HFF-Myc (cell line): ENCODE measurements around the gene FBXO24.
"Not testable (repeated sequence)": the region's sequence is repeated elsewhere in the genome, so short reads cannot be mapped to it uniquely, and the experiment has no call there.

ENCODE experiments used
- DNase-seq: peaks from one replicate; pipeline ENCODE4 v3.0.0-alpha.2; 2011; ENCODE audit warnings: low read depth; ENCODE audit errors: extremely low read depth
- H3K4me3 ChIP-seq: replicated peaks from 2 replicates; pipeline ENCODE4 v1.5.1; 2011; ENCODE audit warnings: low read depth, mild to moderate bottlenecking, control low read depth, low read length
- CTCF ChIP-seq: IDR thresholded peaks from 2 replicates; pipeline ENCODE4 v1.5.1; 2012; ENCODE audit warnings: mild to moderate bottlenecking, low read depth, low read length, control low read depth; ENCODE audit errors: missing control alignments

Gene FBXO24

DNA sequence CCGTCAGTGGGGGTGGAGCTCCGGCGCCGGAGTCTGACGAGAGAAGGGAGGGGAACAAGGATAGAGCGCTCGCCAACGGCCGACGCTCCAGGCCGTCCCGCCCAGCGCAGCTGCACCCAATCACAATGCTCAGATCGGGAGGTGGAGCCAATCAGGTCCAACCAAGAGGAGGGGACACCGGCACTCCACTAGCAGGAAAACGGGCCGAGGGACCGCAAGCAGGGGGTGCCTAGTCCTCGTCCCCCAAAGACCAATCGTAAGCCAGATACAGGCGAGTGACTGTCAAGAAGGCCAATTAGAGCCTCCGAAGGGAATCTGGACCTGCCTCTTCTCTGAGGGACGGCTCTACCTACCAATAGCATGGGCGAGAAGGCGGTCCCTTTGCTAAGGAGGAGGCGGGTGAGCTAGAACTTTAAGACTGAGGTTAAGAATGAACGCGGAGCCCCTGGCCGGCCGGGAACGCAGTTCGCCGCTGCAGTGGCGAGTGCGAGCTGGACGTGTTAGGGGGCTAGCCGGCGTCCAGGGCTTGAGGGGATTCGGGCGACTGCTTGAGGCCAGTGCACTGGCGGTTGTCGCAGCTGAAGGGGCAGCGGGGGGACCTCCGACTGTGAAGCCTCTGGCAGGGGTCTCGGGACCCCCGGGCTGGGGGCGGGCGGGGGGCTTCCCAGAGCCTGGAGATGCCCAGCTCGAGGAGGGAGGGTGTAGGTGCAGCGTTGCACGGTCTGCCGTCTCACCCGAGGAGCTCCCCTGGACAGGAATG, at the start of gene FBXO24:
FBXO24 (plus strand) TSS at position 63 of the 760 bp plus-strand sequence; CDS start at position 361, 298 bp downstream.
- peak; percentile 99 for DNase-seq
- no peak for TF ChIP-seq CTCF
- H3K4me3 ChIP-seq = peak within 1 kb of the TSS; percentile 90

GRCh38 chr7:100536695-100537094, 49.4 kb upstream of the FBXO24 start:
- not testable (repeated sequence) for H3K4me3 ChIP-seq, DNase-seq

DNA sequence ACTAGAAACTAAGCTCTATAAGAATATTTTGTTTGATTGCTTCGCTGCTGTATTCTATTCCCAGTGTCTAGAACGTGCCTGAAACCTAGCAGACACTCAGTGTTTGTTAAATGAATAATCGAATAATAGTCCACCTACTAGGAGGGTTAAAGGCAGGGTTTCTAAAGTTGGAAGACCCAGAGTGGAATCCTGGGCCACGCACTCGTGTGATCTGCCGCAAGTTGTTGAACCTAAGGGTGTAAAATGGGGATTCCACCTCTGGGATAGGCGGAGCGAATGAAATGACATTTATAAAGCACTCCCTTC, 47.8 kb upstream of the FBXO24 start:
- TF ChIP-seq CTCF = no peak

GRCh38 chr7:100538654-100539435, 47.3 kb upstream of the FBXO24 start, which contains the start of gene AGFG2:
TSS of gene AGFG2 (plus strand) at chr7:100539203. CDS start at chr7:100539347, 144 bp downstream.
- peak; percentile 96 for DNase-seq
- no peak for TF ChIP-seq CTCF
- peak within 1 kb of the TSS; percentile 64 for H3K4me3 ChIP-seq

More for the DNA sequence above, 47.8 kb upstream of the FBXO24 start:
- H3K4me3 ChIP-seq = peak overlapping the region; percentile 64
- no peak for DNase-seq

DNA sequence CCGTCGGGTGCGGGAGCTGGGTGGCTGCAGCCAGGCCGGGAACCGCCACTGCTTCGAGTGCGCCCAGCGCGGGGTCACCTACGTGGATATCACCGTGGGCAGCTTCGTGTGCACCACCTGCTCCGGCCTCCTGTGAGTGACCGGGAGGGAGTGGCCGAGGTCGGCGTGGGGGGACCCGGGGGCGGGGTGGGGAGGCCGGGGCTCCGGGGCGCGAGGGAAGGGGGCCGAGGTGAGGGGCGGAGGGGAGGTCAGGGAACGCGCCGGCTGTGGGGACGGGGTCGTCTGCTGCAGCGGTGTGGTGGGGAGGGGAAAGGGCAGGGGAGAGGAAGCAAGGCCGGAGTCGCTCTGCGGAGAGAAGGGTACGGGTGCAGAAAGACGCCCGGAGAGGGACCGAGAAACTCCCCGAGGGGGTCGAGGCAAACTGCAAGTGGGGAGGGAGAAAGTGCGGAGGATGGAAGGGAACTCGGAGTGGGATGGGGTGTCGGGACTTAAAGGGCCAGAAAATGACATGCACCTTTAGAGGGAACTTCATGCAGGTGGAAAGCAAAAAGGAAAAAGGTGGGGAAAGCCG, 46.6 kb upstream of the FBXO24 start:
- no peak for DNase-seq
- TF ChIP-seq CTCF = no peak
- H3K4me3 ChIP-seq = peak overlapping the region; percentile 64

- H3K4me3 ChIP-seq = peak overlapping the region; percentile 64
- no peak for DNase-seq
- no peak for TF ChIP-seq CTCF
These were observed 45.9 kb upstream of the FBXO24 start for GRCh38 chr7:100540073-100540723.

GRCh38 chr7:100541309-100541708, 44.8 kb upstream of the FBXO24 start:
- not testable (repeated sequence) for H3K4me3 ChIP-seq, DNase-seq
